DOHH2 (cell line): ENCODE data around the gene MROH7.

Source experiments
- H3F3A ChIP-seq: fragments of 200-600 bp; sonication (generic), shearing (Covaris generic); 2 replicates; pipeline ENCODE4 v1.6.0; 2016; ENCODE audit warnings: antibody characterized with exemption, mild to moderate bottlenecking; ENCODE audit not compliant: control insufficient read depth, insufficient read depth
- H3K27ac ChIP-seq: fragments of 200-600 bp; sonication (generic); 2 replicates; pipeline ENCODE4 v1.5.1; 2014; ENCODE audit warnings: low read depth, mild to moderate bottlenecking, low read length, moderate library complexity
- H3K27me3 ChIP-seq: fragments of 200-600 bp; sonication (generic); 2 replicates; pipeline ENCODE4 v1.6.1; 2014; ENCODE audit warnings: mild to moderate bottlenecking, low read length, mixed read lengths; ENCODE audit not compliant: control insufficient read depth
- H3K36me3 ChIP-seq: fragments of 200-600 bp; sonication (generic); 2 replicates; pipeline ENCODE4 v1.6.1; 2014; ENCODE audit warnings: mild to moderate bottlenecking, low read length, moderate library complexity, mixed read lengths; ENCODE audit not compliant: control insufficient read depth
- H3K4me1 ChIP-seq: fragments of 200-600 bp; sonication (generic); 2 replicates; pipeline ENCODE4 v1.6.1; 2014; ENCODE audit warnings: mild to moderate bottlenecking, low read length, mixed read lengths; ENCODE audit not compliant: control insufficient read depth
- H3K4me2 ChIP-seq: fragments of 200-600 bp; sonication (generic); 2 replicates; pipeline ENCODE4 v1.6.0; 2014; ENCODE audit warnings: mild to moderate bottlenecking, low read length, moderate library complexity
- H3K4me3 ChIP-seq: fragments of 200-600 bp; sonication (generic); 2 replicates; pipeline ENCODE4 v1.5.1; 2014; ENCODE audit warnings: mild to moderate bottlenecking, low read length, mixed read lengths
- H3K79me2 ChIP-seq: fragments of 200-600 bp; sonication (generic); 2 replicates; pipeline ENCODE4 v1.6.1; 2014; ENCODE audit warnings: mild to moderate bottlenecking, low read length, mixed read lengths; ENCODE audit not compliant: control insufficient read depth
- H3K9me2 ChIP-seq: fragments of 200-600 bp; sonication (generic); replicated peaks from 2 replicates; pipeline ENCODE4 v1.6.1; 2014; ENCODE audit warnings: mild to moderate bottlenecking, low read length, mixed read lengths; ENCODE audit not compliant: control insufficient read depth
- H3K9me3 ChIP-seq: fragments of 200-600 bp; sonication (generic); 2 replicates; pipeline ENCODE4 v1.6.1; 2014; ENCODE audit warnings: antibody characterized with exemption, low read length, mixed read lengths; ENCODE audit not compliant: control insufficient read depth, insufficient read depth
- H4K20me1 ChIP-seq: fragments of 200-600 bp; sonication (generic); 2 replicates; pipeline ENCODE4 v1.6.0; 2014; ENCODE audit warnings: low read depth, mild to moderate bottlenecking, antibody characterized with exemption, low read length, moderate library complexity; ENCODE audit not compliant: control insufficient read depth, insufficient read depth
- EZH2phosphoT487 ChIP-seq: fragments of 200-600 bp; sonication (generic); IDR thresholded peaks from 2 replicates; pipeline ENCODE4 v1.6.1; 2017; ENCODE audit warnings: borderline replicate concordance, mild to moderate bottlenecking, antibody characterized with exemption, low read length, moderate library complexity, mixed read lengths
- TF ChIP-seq, protein P1 (sequence below): fragments of 200-600 bp; sonication (generic); IDR thresholded peaks from one replicate; pipeline ENCODE4 v1.5.1; 2014; ENCODE audit warnings: antibody characterized with exemption, mild to moderate bottlenecking, low read depth, low read length; ENCODE audit not compliant: poor library complexity, severe bottlenecking

MROH7 gene

GRCh38 chr1:54595956-54596498, 45.6 kb upstream of the MROH7 start:
- Histone ChIP-seq H3K79me2 (no peaks in the 10 kb centered on the region), H3K27me3 (no peaks in the 10 kb centered on the region), H3F3A (no peaks in the 10 kb centered on the region), H4K20me1 (no peaks in the 10 kb centered on the region), H3K9me3 (no peaks in the 10 kb centered on the region), H3K4me2 (no peak overlapping the region), H3K4me3 (no peak overlapping the region), H3K9me2 (no peaks in the 10 kb centered on the region), H3K4me1 (no peaks in the 10 kb centered on the region), H3K27ac (no peak overlapping the region), H3K36me3 (no peaks in the 10 kb centered on the region)
- TF ChIP-seq, protein P1, sequence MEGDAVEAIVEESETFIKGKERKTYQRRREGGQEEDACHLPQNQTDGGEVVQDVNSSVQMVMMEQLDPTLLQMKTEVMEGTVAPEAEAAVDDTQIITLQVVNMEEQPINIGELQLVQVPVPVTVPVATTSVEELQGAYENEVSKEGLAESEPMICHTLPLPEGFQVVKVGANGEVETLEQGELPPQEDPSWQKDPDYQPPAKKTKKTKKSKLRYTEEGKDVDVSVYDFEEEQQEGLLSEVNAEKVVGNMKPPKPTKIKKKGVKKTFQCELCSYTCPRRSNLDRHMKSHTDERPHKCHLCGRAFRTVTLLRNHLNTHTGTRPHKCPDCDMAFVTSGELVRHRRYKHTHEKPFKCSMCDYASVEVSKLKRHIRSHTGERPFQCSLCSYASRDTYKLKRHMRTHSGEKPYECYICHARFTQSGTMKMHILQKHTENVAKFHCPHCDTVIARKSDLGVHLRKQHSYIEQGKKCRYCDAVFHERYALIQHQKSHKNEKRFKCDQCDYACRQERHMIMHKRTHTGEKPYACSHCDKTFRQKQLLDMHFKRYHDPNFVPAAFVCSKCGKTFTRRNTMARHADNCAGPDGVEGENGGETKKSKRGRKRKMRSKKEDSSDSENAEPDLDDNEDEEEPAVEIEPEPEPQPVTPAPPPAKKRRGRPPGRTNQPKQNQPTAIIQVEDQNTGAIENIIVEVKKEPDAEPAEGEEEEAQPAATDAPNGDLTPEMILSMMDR = no peak
- no peak for TF ChIP-seq EZH2phosphoT487

DNA sequence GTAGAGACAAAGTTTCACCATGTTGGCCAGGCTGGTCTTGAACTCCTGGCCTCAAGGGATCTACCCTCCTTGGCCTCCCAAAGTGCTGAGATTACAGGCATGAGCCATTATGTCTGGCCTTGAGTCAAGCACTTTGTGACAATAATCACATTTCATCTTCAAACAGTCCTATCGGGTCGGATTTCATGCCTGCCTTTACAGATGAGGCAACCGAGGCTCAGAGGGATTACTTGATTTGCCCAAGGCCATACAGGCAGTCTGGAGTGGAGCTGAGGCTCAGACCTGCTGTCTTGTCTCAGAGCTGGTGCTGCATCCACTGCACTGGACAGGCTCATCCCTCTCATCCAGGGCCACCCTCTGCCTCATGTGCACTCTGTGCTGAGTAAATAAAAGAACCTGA, 44.8 kb upstream of the MROH7 start:
- H3F3A ChIP-seq = no peaks in the 10 kb centered on the region
- no peak overlapping the region for H3K4me3 ChIP-seq
- no peak for TF ChIP-seq EZH2phosphoT487
- TF ChIP-seq, protein P1 = no peak
- no peaks in the 10 kb centered on the region for H3K27me3 ChIP-seq
- no peaks in the 10 kb centered on the region for H3K9me2 ChIP-seq
- no peaks in the 10 kb centered on the region for H4K20me1 ChIP-seq
- H3K9me3 ChIP-seq = no peaks in the 10 kb centered on the region
- H3K36me3 ChIP-seq = no peaks in the 10 kb centered on the region
- H3K79me2 ChIP-seq = no peaks in the 10 kb centered on the region
- H3K27ac ChIP-seq = no peak overlapping the region
- H3K4me2 ChIP-seq = no peak overlapping the region
- H3K4me1 ChIP-seq = no peaks in the 10 kb centered on the region

- Histone ChIP-seq H3K9me2 (no peaks in the 10 kb centered on the region), H3K4me1 (no peaks in the 10 kb centered on the region), H3K4me2 (no peak overlapping the region), H3K27ac (no peak overlapping the region), H3K4me3 (no peak overlapping the region), H4K20me1 (no peaks in the 10 kb centered on the region), H3K36me3 (no peaks in the 10 kb centered on the region), H3F3A (no peaks in the 10 kb centered on the region), H3K79me2 (no peaks in the 10 kb centered on the region), H3K9me3 (no peaks in the 10 kb centered on the region), H3K27me3 (no peaks in the 10 kb centered on the region)
- TF ChIP-seq, protein P1 = no peak
- no peak for TF ChIP-seq EZH2phosphoT487
Observed at GRCh38 chr1:54597455-54598030, 44.0 kb upstream of the MROH7 start.
